HG03066 (cell line): ENCODE results near the gene UTF1.

Experiments used
- ATAC-seq: cut with Tn5 transposase; IDR thresholded peaks from one replicate; pipeline ENCODE4 v1.9.1; 2021; ENCODE audit warnings: low read depth; ENCODE audit not compliant: unreplicated experiment

UTF1 gene

GRCh38 chr10:133196221-133196915 is 33.6 kb upstream of the UTF1 start:
- ATAC-seq: no peak

- no peak for ATAC-seq
These were observed 32.9 kb upstream of the UTF1 start for GRCh38 chr10:133196936-133197758.

- no peak for ATAC-seq
These were observed 32.2 kb upstream of the UTF1 start for GRCh38 chr10:133197786-133198185.

DNA sequence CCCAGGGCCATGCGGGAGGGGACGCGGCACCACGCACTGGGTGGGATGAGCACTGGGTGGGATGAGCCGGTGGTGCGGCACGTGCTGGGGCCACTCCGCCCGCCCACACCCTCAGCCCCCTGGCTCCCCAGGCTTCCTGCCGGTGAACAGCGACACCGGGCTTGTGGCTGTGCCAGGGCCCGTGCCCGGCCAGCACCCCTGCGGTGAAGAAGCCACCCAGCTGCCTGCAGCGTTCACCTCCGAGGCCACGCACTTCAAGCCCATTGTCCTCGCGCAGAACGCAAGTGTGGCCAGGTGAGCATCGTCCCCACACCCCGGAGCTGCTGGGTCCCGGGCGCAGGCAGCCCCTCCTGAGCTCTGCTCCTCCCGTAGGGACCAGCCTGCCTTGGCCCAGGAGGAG is 31.8 kb upstream of the UTF1 start:
- no peak for ATAC-seq

- no peak for ATAC-seq
These were observed 31.2 kb upstream of the UTF1 start for GRCh38 chr10:133198621-133199487.

DNA sequence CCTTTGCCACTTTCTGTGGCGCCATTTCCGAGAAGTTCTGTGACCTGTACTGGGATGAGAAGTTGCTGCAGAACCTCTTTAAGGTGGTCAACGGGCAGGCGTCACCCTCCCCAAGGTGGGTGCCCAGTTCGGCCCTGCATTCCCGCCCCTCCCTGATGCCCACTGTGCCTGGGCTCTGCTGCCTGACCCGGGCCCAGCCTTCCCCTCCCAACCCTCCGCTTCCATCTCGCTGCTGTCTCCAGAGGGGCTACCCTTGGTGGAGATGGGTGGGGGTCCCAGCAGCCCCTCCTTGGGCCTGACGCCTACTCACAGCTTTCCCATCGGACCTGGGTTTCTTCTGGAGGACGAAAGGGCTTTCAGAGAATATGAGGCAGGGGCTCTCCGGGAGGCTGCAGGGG is 30.5 kb upstream of the UTF1 start:
- ATAC-seq: no peak

DNA sequence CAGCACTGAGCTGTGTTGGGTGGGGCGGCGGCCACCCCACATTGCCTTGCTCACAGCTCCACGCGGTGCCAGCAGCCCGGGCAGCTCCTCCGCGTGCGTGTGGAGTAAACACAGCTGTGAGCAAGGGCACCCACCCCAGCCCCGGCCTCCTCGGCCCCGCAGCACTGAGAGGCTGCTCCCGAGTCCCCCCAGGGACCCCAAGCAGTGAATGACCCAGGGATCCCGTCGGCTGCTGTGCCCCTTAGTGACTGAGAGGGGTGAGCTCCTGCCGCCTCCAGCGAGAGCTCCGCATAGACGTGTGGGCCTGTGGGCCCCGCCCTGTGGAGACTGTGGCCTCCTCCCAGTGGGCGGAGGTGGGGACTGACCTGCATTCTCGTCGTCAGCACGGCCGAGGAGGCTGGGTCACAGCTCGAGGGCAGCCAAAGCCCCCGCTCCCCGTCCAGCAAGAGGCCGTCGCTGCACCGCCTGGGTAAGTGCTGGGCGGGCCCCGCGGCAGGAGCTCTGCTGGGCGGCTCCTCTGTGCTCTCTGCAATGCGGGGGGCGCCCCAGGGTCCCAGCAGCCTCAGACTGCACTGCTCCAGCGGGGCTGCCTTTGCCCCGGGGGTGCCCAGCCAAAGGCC is 29.9 kb upstream of the UTF1 start:
- no peak for ATAC-seq

- no peak for ATAC-seq
These were observed 29.4 kb upstream of the UTF1 start for GRCh38 chr10:133200621-133201031.

DNA sequence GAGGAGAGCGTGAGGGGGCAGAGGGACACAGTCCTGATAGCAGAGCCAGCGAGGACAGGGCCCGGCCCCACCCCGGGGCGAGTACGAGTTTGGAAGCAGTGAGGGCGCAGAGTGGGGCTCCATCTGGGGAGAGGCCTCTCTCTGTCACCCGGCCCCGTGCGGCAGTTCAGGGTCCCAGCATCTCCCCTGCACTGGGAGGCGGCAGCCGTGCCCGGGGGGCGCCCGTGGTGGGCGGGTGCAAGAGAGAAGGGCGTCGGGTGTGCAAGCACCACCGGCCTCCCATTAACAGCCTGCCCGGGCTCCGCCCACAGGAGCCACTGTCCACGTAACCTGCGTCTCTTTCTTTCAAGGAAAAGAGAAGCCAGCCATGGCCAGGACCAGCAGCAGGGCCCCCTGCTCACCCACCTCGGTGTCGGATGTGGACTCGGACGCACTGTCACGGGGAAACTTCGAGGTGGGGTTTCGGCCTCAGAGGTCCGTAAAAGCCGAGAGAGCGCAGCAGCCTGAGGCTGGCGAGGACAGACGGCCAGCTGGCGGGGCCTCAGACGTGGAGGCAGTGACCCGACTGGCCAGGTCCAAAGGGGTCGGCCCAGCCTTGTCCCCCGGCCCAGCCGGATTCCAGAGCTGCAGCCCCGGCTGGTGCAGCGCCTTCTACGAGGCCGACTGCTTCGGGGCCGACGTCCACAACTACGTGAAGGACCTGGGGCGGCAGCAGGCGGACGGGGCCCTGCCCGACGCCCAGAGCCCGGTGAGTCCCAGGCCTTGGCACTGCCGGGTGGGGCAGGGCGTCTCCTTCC is 28.7 kb upstream of the UTF1 start:
- no peak for ATAC-seq

DNA sequence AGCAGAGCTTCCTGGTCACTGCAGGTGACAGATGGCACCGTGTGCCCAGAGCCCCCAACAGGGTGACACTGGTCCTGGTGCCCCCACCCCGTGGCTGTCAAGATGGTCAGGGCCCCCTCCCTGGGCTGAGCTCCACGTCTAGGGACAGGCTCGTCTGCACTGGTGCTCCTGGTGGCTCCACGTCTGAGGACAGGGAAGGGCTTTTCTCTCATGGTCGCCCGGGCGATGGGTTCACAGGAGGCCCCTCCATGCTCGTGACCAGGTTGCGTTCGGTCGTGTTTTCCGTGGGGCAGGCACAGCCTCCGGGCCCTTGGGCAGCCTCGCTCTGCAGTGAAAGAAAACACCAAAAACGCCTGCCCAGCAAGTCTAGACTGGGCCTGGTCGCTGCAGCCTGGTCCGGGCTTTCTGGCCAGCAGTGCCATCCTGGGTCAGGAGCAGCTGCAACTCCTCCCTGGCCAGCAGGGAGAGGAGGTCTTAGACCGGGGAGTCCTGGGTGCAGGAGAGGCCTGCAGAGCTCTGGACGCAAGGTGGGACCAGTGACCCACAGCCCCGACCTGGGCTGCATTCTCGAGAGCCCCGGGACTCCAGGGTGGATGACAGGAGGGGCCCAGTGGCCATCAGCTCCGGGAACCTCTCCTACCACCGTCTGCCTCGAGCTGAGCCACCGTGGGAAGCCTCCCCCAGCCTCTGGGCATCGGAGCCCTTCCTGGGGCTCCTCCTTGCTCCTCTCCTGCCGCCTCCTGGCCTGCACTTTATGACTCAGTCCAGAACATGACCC is 27.9 kb upstream of the UTF1 start:
- ATAC-seq: no peak

- ATAC-seq: no peak
These were observed 27.0 kb upstream of the UTF1 start for GRCh38 chr10:133202778-133203651.

DNA sequence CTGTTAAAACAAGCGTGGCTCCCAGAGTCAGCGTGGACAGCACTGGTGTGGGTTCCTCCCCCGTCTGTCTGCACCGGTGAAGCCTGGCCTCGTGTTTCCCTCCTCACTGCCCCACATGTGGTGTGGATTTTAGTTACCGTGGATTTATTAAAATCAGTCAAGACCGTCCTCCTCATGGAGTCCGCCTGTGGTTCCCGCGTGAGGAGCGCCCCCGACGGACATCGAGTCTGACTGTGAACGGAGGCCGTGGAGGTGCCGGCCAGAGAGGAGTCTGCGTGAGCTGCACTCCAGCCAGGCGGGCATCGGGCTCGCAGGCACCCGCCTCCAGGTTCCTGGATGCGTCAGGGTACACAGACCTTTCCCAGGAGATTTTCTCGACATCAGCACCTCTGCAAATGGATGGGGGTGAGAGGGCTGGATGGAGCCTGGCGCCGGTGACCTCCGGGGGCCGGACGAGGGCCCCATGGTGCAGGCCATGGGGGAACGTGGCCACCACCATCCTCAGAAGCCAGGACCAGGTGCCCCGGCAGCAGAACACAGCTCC is 26.3 kb upstream of the UTF1 start:
- no peak for ATAC-seq

GRCh38 chr10:133204226-133205015 is 25.6 kb upstream of the UTF1 start:
- ATAC-seq: no peak

DNA sequence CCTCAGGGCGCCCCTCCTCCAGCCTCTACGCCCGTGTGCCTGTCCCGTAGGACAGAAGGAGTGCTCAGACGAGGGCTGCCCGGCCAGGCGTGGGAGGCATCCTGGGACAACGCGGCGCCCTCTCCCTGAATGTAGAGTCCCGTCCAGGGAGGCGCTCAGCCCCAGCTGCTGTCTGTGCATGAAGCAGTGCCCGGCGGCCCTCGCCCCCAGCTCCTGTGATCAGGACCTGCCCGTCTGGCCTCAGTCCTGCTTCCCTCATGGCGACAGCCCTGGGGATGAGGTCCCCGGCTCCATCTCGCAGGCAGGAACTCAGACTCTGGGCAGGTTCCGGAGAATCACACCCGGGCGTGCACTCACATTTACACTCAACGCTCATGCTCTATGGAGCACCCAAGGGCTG is 24.9 kb upstream of the UTF1 start:
- no peak for ATAC-seq

GRCh38 chr10:133206356-133207040 is 23.5 kb upstream of the UTF1 start:
- ATAC-seq: no peak

GRCh38 chr10:133207041-133207600 is 22.9 kb upstream of the UTF1 start:
- no peak for ATAC-seq
